OCI-M1 (cell line): ENCODE data around the gene PLOD1.
"Not testable (repeated sequence)": the region's sequence is repeated elsewhere in the genome, so short reads cannot be mapped to it uniquely, and the experiment has no call there.

Source experiments
- DNase-seq: peaks from one replicate; lab custom pipeline; 2025; lab: John Stamatoyannopoulos, UW

PLOD1 gene

GRCh38 chr1:11934302-11935056, at the start of gene PLOD1:
TSS of gene PLOD1 (plus strand) at chr1:11934717. CDS start at chr1:11934780, 63 bp downstream.
- DNase-seq = peak; percentile 92

- no peak for DNase-seq
Measured at GRCh38 chr1:11885916-11886315, 48.6 kb upstream of the PLOD1 start.

GRCh38 chr1:11886986-11887665, 47.4 kb upstream of the PLOD1 start:
- no peak for DNase-seq

GRCh38 chr1:11887666-11888007, 46.9 kb upstream of the PLOD1 start:
- DNase-seq = no peak

GRCh38 chr1:11888206-11888876, 46.2 kb upstream of the PLOD1 start:
- no peak for DNase-seq

- no peak for DNase-seq
Measured at GRCh38 chr1:11888877-11889208, 45.7 kb upstream of the PLOD1 start.

GRCh38 chr1:11891433-11892186, 42.9 kb upstream of the PLOD1 start:
- DNase-seq = no peak

- DNase-seq = peak; percentile 74
Measured at GRCh38 chr1:11893907-11894251, 40.6 kb upstream of the PLOD1 start.

- DNase-seq = not testable (repeated sequence)
Measured at GRCh38 chr1:11894501-11894900, 40.0 kb upstream of the PLOD1 start.

GRCh38 chr1:11898086-11898785, 36.3 kb upstream of the PLOD1 start:
- DNase-seq = no peak

- DNase-seq = no peak
Measured at GRCh38 chr1:11898831-11899467, 35.6 kb upstream of the PLOD1 start.

GRCh38 chr1:11901446-11901845, 33.1 kb upstream of the PLOD1 start:
- not testable (repeated sequence) for DNase-seq

GRCh38 chr1:11903210-11903609, 31.3 kb upstream of the PLOD1 start:
- DNase-seq = no peak

- DNase-seq = not testable (repeated sequence)
Measured at GRCh38 chr1:11904156-11904555, 30.4 kb upstream of the PLOD1 start.

GRCh38 chr1:11904978-11905377, 29.5 kb upstream of the PLOD1 start:
- no peak for DNase-seq

- DNase-seq = no peak
Measured at GRCh38 chr1:11906870-11907269, 27.6 kb upstream of the PLOD1 start.

GRCh38 chr1:11907275-11908094, 27.0 kb upstream of the PLOD1 start:
- DNase-seq = peak; percentile 97

GRCh38 chr1:11908095-11908675, 26.3 kb upstream of the PLOD1 start:
- peak; percentile 100 for DNase-seq

- not testable (repeated sequence) for DNase-seq
Measured at GRCh38 chr1:11910914-11911228, 23.6 kb upstream of the PLOD1 start.

GRCh38 chr1:11912000-11912399, 22.5 kb upstream of the PLOD1 start:
- no peak for DNase-seq
